Motor neuron (in vitro differentiated cells): ENCODE results near the gene LSAMP. TPM values are rescaled to one million over a fixed set of nuclear protein-coding genes. Genes with fewer than 3 reads are reported as not detected.
"Not testable (repeated sequence)": the region's sequence is repeated elsewhere in the genome, so short reads cannot be mapped to it uniquely, and the experiment has no call there.

Experiments used
- ATAC-seq, 8 experiments: fragments of 200-7000 bp; cut with Tn5 transposase; replicated peaks in 6 of 8; 2 replicates each; pipeline ENCODE4 v1.8.0; 2021; ENCODE audit warnings: mild to moderate bottlenecking in 8 of 8, moderate library complexity in 8 of 8
- H3K27ac ChIP-seq, 2 donors: fragments of 250-450 bp; sonication (Bioruptor Pico); 2 replicates each; pipeline ENCODE4 v1.9.0; 2021; ENCODE audit warnings: antibody characterized with exemption in 2 of 2, mild to moderate bottlenecking in 2 of 2, moderate library complexity in 1 of 2
- H3K4me1 ChIP-seq, 2 donors: fragments of 250-450 bp; sonication (Bioruptor Pico); replicated peaks in 1 of 2; 2 replicates each; pipeline ENCODE4 v1.6.1; 2021; ENCODE audit warnings: antibody characterized with exemption in 2 of 2, mild to moderate bottlenecking in 2 of 2, moderate library complexity in 1 of 2
- H3K4me3 ChIP-seq, 5 donors: fragments of 250-450 bp; sonication (Bioruptor Pico); 2 replicates each; pipeline ENCODE4 v1.9.0; 2021; ENCODE audit warnings: antibody characterized with exemption in 5 of 5, mild to moderate bottlenecking in 5 of 5, moderate library complexity in 4 of 5
- WGBS, 10 experiments: fragments of 450-650 bp; shearing (Covaris generic); methylation state at CpG; one replicate each; pipeline ENCODE4 v1.0.0; 2022; 5-methylcytosine and 5-hydroxymethylcytosine counted together
- in situ Hi-C, 9 experiments: fragments of 400-800 bp; cut with MboI; loops; one replicate each; pipeline ENCODE4 v1.15.0; 2021; ENCODE audit warnings: low sequenced_read_pairs in 9 of 9, low pct_unique_long_range_greater_than_20kb in 2 of 9; ENCODE audit not compliant: unreplicated experiment in 9 of 9
- total RNA-seq, 8 experiments: library from RNA; unstranded; fragments of 300-600 nt; gene quantifications; 2 replicates each; pipeline versions ENCODE4 v1.2.3 to v1.2.4, GENCODE V29; 2022

Gene LSAMP
- total RNA-seq, 8 experiments from 2014 or later: 24.4 to 76.5 (median 39.2) TPM

- ATAC-seq: no peak
- H3K27ac ChIP-seq: no peak overlapping the region
- peaks cover 0 to 15% of the 10 kb centered on the region in 2 donors for H3K4me1 ChIP-seq
- in situ Hi-C loops: loop anchor here in 1 of 9 experiments (25.0 kb wide), 1 partner anchor 246 kb away; no protein-coding TSS in a partner anchor
- no peak overlapping the region for H3K4me3 ChIP-seq
- 60 to 100% (median 87%) methylated on average over 1 to 2 of the region's 2 CpGs; no CpG with 5 or more reads in 2 of the 10 experiments for WGBS, 10 experiments
Measured at GRCh38 chr3:116083683-116084082, 361.6 kb downstream of the LSAMP start.

GRCh38 chr3:116078561-116078960 is 366.7 kb downstream of the LSAMP start:
- WGBS, 10 experiments: 44 to 100% (median 99%) methylated on average over 1 to 6 of the region's 7 CpGs; no CpG with 5 or more reads in 1 of the 10 experiments
- in situ Hi-C loops: loop anchor here in 1 of 9 experiments (25.0 kb wide), 1 partner anchor 241 kb away; no protein-coding TSS in a partner anchor
- H3K4me1 ChIP-seq: no peaks in the 10 kb centered on the region
- no peak overlapping the region for H3K4me3 ChIP-seq
- no peak overlapping the region for H3K27ac ChIP-seq
- ATAC-seq: no peak

- WGBS, 10 experiments: 88 to 100% (median 100%) methylated on average over 1 to 2 of the region's 2 CpGs; no CpG with 5 or more reads in 1 of the 10 experiments
- Histone ChIP-seq H3K27ac (no peak overlapping the region), H3K4me1 (no peaks in the 10 kb centered on the region), H3K4me3 (no peak overlapping the region)
- no peak for ATAC-seq
- in situ Hi-C loops: loop anchor here in 1 of 9 experiments (25.0 kb wide), 1 partner anchor 240 kb away; no protein-coding TSS in a partner anchor
Measured at GRCh38 chr3:116077557-116077956, 367.7 kb downstream of the LSAMP start.

GRCh38 chr3:116077059-116077458 is 368.2 kb downstream of the LSAMP start:
- ATAC-seq: no peak
- H3K27ac ChIP-seq: no peak overlapping the region
- H3K4me3 ChIP-seq: no peak overlapping the region
- 44 to 100% (median 100%) methylated on average over 1 of the region's 1 CpG; no CpG with 5 or more reads in 1 of the 10 experiments for WGBS, 10 experiments
- H3K4me1 ChIP-seq: no peaks in the 10 kb centered on the region
- in situ Hi-C loops: loop anchor here in 1 of 9 experiments (25.0 kb wide), 1 partner anchor 240 kb away; no protein-coding TSS in a partner anchor

- H3K27ac ChIP-seq, ATAC-seq, in situ Hi-C loops, H3K4me3 ChIP-seq: not testable (repeated sequence)
- 82 to 100% (median 95%) methylated on average over 1 to 5 of the region's 8 CpGs; no CpG with 5 or more reads in 1 of the 10 experiments for WGBS, 10 experiments
- H3K4me1 ChIP-seq: peaks cover 0 to 14% of the 10 kb centered on the region in 2 donors
Measured at GRCh38 chr3:116070516-116071278, 374.6 kb downstream of the LSAMP start.

- no peak overlapping the region for H3K27ac ChIP-seq
- in situ Hi-C loops: no loop called here
- ATAC-seq: peak in 3 of 8 experiments; percentile 26 to 75 (median 54)
Measured at GRCh38 chr3:116070061-116070460, 375.2 kb downstream of the LSAMP start.

GRCh38 chr3:116069024-116069423 is 376.3 kb downstream of the LSAMP start:
- H3K27ac ChIP-seq: no peak overlapping the region
- 38 to 100% (median 67%) methylated on average over 1 to 4 of the region's 4 CpGs for WGBS, 10 experiments
- H3K4me1 ChIP-seq: peaks cover 0 to 14% of the 10 kb centered on the region in 2 donors
- ATAC-seq: no peak
- in situ Hi-C loops: no loop called here
- no peak overlapping the region for H3K4me3 ChIP-seq

More at GRCh38 chr3:116070061-116070460, 375.2 kb downstream of the LSAMP start:
- H3K4me3 ChIP-seq: no peak overlapping the region
- WGBS, 10 experiments: 36 to 100% (median 83%) methylated on average over 1 to 2 of the region's 2 CpGs
- peaks cover 0 to 14% of the 10 kb centered on the region in 2 donors for H3K4me1 ChIP-seq

GRCh38 chr3:116067326-116067725 is 378.0 kb downstream of the LSAMP start:
- no peak overlapping the region for H3K27ac ChIP-seq
- no peak overlapping the region for H3K4me3 ChIP-seq
- in situ Hi-C loops: no loop called here
- WGBS, 10 experiments: 50 to 89% (median 80%) methylated on average over 2 to 4 of the region's 4 CpGs; no CpG with 5 or more reads in 3 of the 10 experiments
- peak in 1 of 8 experiments; percentile 95 for ATAC-seq
- peaks cover 0 to 14% of the 10 kb centered on the region in 2 donors for H3K4me1 ChIP-seq

GRCh38 chr3:116065501-116065900 is 379.8 kb downstream of the LSAMP start:
- Histone ChIP-seq H3K4me3 (no peak overlapping the region), H3K4me1 (peaks cover 0 to 14% of the 10 kb centered on the region in 2 donors), H3K27ac (no peak overlapping the region)
- in situ Hi-C loops: no loop called here
- no peak for ATAC-seq
- 0 to 100% (median 69%) methylated on average over 1 of the region's 1 CpG; no CpG with 5 or more reads in 4 of the 10 experiments for WGBS, 10 experiments

- Histone ChIP-seq H3K4me1 (peaks cover 0 to 16% of the 10 kb centered on the region in 2 donors), H3K4me3 (no peak overlapping the region), H3K27ac (no peak overlapping the region)
- ATAC-seq: no peak
- in situ Hi-C loops: no loop called here
- 50 to 100% (median 100%) methylated on average over 1 of the region's 1 CpG; no CpG with 5 or more reads in 3 of the 10 experiments for WGBS, 10 experiments
Measured at GRCh38 chr3:116064646-116065045, 380.6 kb downstream of the LSAMP start.

- ATAC-seq: peak; percentile 81 to 100 (median 100)
- H3K4me3 ChIP-seq: no peak overlapping the region
- H3K4me1 ChIP-seq: peaks cover 0 to 6% of the 10 kb centered on the region in 2 donors
- in situ Hi-C loops: no loop called here
- no peak overlapping the region for H3K27ac ChIP-seq
- 40 to 100% (median 59%) methylated on average over 1 to 2 of the region's 2 CpGs; no CpG with 5 or more reads in 2 of the 10 experiments for WGBS, 10 experiments
Measured at GRCh38 chr3:116059421-116060096, 385.7 kb downstream of the LSAMP start.

GRCh38 chr3:116058844-116059243 is 386.4 kb downstream of the LSAMP start:
- in situ Hi-C loops: no loop called here
- Histone ChIP-seq H3K4me1 (peaks cover 0 to 6% of the 10 kb centered on the region in 2 donors), H3K27ac (no peak overlapping the region), H3K4me3 (no peak overlapping the region)
- 67 to 100% (median 85%) methylated on average over 1 to 2 of the region's 2 CpGs for WGBS, 10 experiments
- ATAC-seq: no peak
